Thoracic aorta (tissue), 2 donors: Measurements from ENCODE around the gene MLANA. TPM values are rescaled to one million over a fixed set of nuclear protein-coding genes. Genes with fewer than 3 reads are reported as not detected.

Experiments used
- ATAC-seq: fragments of 150-250 bp; one replicate; pipeline ENCODE4 v1.8.0; 2017; ENCODE audit warnings: low read depth; ENCODE audit not compliant: insufficient number of reproducible peaks, low FRiP score
- DNase-seq: peaks from one replicate; pipeline ENCODE4 v3.0.0-alpha.2; 2020; ENCODE audit warnings: low spot score
- H3K27ac ChIP-seq, 2 donors: fragments of 200-600 bp; sonication (generic); 1 replicate in 1 of 2; 2 replicates in 1 of 2; pipeline ENCODE4 v1.5.1; 2016; ENCODE audit warnings: mild to moderate bottlenecking in 2 of 2, moderate library complexity in 2 of 2
- H3K27me3 ChIP-seq: fragments of 200-600 bp; sonication (generic); replicated peaks from 2 replicates; pipeline ENCODE4 v1.6.0; 2016; ENCODE audit warnings: mild to moderate bottlenecking; ENCODE audit not compliant: insufficient read depth
- H3K36me3 ChIP-seq: fragments of 200-600 bp; sonication (generic); one replicate; pipeline ENCODE4 v1.5.1; 2016
- H3K4me1 ChIP-seq, 2 donors: fragments of 200-600 bp; sonication (generic); 1 replicate in 1 of 2; 2 replicates in 1 of 2; pipeline versions ENCODE4 v1.5.1 to v1.6.0; 2016; ENCODE audit warnings: low read depth in 2 of 2, mild to moderate bottlenecking in 1 of 2; ENCODE audit not compliant: control insufficient read depth in 1 of 2
- H3K4me3 ChIP-seq: fragments of 200-600 bp; sonication (generic); 2 replicates; pipeline ENCODE4 v1.5.1; 2016; ENCODE audit warnings: mild to moderate bottlenecking
- H3K9me3 ChIP-seq: fragments of 200-600 bp; sonication (generic); 2 replicates; pipeline ENCODE4 v1.5.1; 2016
- total RNA-seq, 2 donors: library from RNA; depleted of rRNA; stranded (reverse); fragments of >200 nt; gene quantifications; one replicate each; pipeline versions ENCODE4 v1.1.0 to v1.2.3, GENCODE V29; 2016
- TF ChIP-seq, protein P1 (sequence below): fragments of 200-600 bp; sonication (generic); IDR thresholded peaks from one replicate; pipeline ENCODE4 v1.5.1; 2019; ENCODE audit warnings: antibody characterized with exemption

The MLANA gene
- total RNA-seq, 2 donors from 2014 or later, result not detected

DNA sequence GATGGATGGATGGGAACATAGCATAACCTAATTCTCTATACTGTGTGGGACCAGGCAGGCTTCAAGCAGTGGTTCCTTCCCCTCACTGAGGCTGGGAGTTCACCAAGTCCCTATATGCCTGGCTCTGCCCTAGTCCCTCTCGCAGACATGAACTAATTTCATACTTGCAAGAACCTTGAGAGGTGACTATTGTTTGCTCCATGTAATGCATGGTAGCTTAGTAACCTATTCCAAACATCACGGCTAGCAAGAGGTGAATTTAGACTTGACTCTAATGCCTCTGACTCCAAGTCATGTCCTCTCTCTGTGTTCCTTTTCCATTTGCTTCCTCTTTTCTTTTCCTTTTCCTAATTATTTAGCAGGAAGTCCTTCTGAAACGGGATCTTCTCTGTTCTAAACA lies 31.9 kb upstream of the MLANA start:
- TF ChIP-seq, protein P1, sequence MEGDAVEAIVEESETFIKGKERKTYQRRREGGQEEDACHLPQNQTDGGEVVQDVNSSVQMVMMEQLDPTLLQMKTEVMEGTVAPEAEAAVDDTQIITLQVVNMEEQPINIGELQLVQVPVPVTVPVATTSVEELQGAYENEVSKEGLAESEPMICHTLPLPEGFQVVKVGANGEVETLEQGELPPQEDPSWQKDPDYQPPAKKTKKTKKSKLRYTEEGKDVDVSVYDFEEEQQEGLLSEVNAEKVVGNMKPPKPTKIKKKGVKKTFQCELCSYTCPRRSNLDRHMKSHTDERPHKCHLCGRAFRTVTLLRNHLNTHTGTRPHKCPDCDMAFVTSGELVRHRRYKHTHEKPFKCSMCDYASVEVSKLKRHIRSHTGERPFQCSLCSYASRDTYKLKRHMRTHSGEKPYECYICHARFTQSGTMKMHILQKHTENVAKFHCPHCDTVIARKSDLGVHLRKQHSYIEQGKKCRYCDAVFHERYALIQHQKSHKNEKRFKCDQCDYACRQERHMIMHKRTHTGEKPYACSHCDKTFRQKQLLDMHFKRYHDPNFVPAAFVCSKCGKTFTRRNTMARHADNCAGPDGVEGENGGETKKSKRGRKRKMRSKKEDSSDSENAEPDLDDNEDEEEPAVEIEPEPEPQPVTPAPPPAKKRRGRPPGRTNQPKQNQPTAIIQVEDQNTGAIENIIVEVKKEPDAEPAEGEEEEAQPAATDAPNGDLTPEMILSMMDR, result no peak
- no peak for ATAC-seq

DNA sequence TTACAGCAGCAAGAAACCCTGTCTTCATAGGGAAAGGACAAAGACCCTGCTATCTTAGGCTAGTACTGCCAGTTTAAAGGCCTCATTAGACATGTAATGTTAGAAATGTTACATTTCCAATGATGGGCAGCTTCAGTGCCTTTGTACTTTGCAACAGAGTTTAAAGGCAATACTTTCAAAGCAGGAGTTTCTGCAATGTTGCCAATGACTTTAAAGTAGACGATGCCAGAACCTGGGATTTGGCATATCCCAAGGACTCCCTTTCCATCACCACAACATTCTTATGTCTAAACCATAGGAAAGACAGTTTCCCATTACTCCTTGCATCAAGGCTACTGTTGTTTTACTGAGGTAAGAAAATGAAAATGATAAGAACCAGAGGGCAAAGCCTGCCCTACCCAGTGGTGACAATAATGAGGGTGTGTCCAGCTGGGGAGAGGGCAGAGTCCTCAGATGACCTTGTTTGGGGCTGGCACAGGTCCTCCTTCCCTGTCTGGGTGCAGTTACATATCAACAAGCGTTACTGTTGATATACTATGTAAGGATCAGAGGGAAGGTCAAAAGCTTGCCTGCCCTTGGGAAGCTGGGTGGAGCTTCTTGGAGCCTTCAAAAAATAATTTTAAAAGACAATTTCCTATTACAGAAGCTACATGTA lies 27.5 kb upstream of the MLANA start:
- ATAC-seq (no peak), DNase-seq (no peak)
- no peaks in the 10 kb centered on the region for H3K36me3 ChIP-seq
- H3K9me3 ChIP-seq, result no peaks in the 10 kb centered on the region
- H3K4me1 ChIP-seq, result no peaks in the 10 kb centered on the region
- H3K4me3 ChIP-seq, result no peak overlapping the region
- H3K27me3 ChIP-seq, result no peaks in the 10 kb centered on the region
- TF ChIP-seq, protein P1, result no peak
- no peak overlapping the region for H3K27ac ChIP-seq

More for the DNA sequence above, 31.9 kb upstream of the MLANA start:
- Histone ChIP-seq H3K9me3 (no peaks in the 10 kb centered on the region), H3K27me3 (no peaks in the 10 kb centered on the region), H3K27ac (no peak overlapping the region), H3K36me3 (no peaks in the 10 kb centered on the region), H3K4me1 (no peaks in the 10 kb centered on the region), H3K4me3 (no peak overlapping the region)
- DNase-seq, result no peak

DNA sequence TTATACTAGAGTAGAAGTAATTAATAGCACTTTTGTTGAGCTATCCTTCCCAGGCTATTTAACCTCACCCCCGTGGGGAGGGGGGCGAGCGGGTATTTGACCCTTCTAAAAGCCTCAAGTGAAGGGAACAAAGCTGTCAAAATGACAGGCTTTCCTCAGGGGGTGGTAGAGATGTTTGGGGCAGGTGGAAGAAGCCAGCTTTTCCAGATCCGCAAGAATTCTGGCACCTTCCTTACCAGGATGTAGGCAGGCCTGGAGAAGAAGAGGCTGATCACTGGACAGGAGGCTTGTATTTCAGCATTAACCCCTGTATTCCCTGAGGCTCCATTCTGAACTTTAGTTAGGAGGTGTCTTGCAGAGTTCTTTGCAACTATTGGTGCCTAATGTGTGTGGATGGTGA lies 26.2 kb upstream of the MLANA start:
- H3K36me3 ChIP-seq, result no peaks in the 10 kb centered on the region
- H3K27ac ChIP-seq, result no peak overlapping the region
- ATAC-seq (no peak), DNase-seq (no peak)
- H3K9me3 ChIP-seq, result no peaks in the 10 kb centered on the region
- no peak overlapping the region for H3K4me3 ChIP-seq
- no peaks in the 10 kb centered on the region for H3K4me1 ChIP-seq
- TF ChIP-seq, protein P1, result no peak
- no peaks in the 10 kb centered on the region for H3K27me3 ChIP-seq

DNA sequence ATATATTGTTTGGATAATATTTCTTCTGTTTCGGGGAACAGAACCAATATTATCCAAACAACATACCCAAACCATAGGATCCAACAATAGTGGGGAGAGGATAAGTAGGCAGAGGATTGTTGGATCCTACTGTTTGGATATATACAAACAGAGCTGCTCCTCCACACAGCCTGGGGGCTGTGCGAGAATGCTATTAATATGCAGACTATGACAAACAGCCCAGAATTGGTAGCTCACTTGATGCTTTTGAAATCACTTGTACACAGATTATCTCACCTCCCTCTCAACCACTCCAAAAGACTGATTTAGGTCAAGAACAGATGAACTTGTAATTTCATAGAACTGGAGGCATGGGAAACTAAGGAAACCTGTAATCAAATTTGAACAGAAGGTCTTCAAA lies 24.4 kb upstream of the MLANA start:
- ATAC-seq (no peak), DNase-seq (no peak)
- H3K9me3 ChIP-seq, result no peaks in the 10 kb centered on the region
- no peaks in the 10 kb centered on the region for H3K27me3 ChIP-seq
- H3K36me3 ChIP-seq, result no peaks in the 10 kb centered on the region
- no peaks in the 10 kb centered on the region for H3K4me1 ChIP-seq
- no peak overlapping the region for H3K4me3 ChIP-seq
- no peak overlapping the region for H3K27ac ChIP-seq
- TF ChIP-seq, protein P1, result no peak

DNA sequence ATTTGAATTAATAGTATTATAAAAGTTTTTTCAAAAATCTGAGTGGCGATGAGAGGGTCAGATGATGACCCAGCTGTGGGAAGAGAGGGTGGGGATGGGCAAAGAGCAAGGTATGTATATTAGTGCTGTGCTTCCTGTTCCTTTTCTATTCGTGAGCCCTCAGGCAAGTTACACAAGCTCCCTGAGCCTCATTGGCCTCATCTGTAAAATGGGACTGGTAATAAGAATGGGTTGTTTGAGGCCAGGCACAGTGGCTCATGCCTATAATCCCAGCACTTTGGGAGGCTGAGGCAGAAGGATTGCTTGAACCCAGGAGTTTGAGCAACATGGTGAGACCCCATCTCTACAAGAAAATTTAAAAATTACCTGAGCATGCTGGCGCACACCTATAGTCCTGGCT lies 24.0 kb upstream of the MLANA start:
- DNase-seq (no peak), ATAC-seq (no peak)
- no peaks in the 10 kb centered on the region for H3K27me3 ChIP-seq
- H3K27ac ChIP-seq, result no peak overlapping the region
- TF ChIP-seq, protein P1, result no peak
- no peaks in the 10 kb centered on the region for H3K36me3 ChIP-seq
- H3K9me3 ChIP-seq, result no peaks in the 10 kb centered on the region
- H3K4me3 ChIP-seq, result no peak overlapping the region
- no peaks in the 10 kb centered on the region for H3K4me1 ChIP-seq
